Hypothalamus (tissue), 51 donors: ENCODE measurements around the gene TMPRSS7.

Experiments used
- DNase-seq, 51 donors: peaks; one replicate each; lab custom pipeline; 2025; lab: John Stamatoyannopoulos, UW

Gene TMPRSS7

DNA sequence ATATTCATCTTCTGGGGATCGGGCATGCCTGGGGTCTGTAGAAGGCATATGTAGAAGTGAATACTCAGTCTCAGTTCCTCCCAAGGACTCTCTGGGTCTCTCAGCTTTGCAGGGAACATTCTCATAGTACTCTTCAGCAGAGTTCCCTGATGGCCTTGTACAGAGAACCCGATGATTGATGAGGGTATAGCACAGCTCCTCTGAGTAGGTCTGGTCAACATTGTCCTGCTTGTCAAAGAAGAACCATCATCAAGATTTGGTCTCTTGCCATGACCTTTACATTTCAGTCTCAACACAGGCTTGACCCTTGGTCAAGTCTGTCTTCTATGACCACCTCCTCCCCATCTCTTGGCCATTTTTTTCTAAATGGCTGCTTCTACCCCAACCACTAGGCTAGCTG lies 89.0 kb downstream of the TMPRSS7 start:
- DNase-seq: no peak

DNA sequence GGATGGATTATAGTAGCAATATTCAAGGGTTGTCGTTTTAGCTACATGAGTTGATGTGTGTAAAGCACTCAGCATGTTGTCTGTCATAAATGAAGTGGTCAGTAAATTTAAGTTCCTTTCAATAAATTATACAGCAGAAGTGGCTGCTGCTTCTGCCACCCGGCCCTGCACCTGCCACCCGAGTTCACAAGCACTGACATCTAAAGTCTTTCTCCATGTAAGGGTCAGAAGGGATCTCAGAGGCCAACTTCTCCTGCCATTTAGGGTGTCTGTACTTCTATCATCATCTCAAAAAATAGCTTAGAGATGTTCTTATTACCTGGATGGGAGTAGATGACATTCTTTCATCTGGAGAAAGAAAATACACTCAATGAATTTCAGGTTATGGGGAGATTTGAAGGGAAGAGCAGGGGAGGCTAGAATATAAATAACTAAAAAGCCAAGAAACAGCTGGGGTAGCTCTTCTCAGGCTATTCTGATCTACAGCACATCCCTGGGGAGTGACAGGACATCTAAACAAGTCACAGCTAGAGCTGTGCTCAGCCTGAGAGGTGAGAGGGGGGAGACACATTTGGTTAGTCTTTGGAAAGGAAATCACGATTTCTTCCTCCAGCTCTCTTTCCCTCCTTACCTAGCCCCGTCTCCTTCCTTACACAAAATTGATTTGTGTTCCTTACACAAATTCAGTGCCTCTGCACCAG lies 90.5 kb downstream of the TMPRSS7 start:
- no peak for DNase-seq

DNA sequence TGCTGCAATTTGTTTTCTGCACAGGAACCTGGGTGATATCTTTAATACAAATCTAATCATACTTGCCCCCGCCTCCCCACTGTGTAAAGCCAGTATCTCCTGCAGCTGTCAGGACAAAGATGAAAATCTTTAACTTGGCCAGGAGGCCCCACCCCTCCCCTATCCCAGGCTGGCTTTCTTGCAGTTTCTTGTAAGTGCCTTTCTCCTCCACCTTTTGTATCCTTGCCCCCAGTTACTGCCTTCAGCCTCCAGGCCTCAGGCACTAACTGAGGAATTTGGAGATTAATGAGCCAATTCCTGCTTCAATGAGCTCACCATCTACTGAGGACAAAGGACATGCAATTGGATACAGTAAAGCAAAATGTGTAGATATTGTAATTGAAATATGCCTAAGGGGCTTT lies 92.0 kb downstream of the TMPRSS7 start:
- no peak for DNase-seq

DNA sequence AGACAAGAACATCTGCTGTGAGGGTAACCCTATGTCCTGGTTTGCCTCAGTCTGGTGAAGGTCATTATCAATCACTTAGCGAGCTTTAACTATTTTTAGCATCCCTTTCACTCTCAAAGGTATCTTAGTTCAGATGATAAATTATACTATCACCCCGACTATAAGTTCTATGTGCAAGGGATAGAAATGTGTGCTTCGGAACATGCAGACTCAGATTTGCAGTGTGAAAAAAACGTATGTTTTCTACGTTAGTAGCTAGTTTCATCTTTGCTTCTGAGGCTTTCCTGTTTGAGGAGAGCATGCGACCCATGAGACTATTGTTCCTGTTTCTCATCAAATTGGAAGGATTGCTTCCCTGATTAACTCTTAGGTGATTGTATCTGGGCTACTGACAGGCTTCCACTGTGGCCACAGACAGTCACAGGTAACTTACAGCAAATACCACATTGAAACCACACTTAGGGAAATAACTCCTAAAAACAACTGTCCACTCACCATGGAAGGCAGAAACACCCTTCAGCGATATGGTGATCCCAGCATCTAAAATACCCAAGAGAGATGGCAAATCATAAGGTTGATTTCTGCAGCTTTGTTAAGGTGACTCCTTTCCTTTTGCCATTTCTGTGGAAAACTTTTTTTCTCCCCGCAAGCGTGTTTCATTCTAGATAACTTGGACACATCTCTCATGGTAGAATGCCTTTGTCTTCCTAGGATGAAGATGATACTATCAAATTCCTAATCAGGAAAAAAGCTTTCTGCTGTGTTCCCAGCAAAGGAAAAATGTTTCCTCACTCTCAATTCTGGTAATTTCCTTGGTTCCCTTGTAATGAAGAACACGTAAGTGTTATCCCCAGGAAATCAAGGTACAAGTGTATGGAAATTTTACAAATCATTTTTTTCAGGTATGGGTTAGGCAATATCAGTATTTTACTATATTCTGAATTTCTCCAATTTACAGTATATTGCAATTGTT lies 93.3 kb downstream of the TMPRSS7 start:
- DNase-seq: no peak

DNA sequence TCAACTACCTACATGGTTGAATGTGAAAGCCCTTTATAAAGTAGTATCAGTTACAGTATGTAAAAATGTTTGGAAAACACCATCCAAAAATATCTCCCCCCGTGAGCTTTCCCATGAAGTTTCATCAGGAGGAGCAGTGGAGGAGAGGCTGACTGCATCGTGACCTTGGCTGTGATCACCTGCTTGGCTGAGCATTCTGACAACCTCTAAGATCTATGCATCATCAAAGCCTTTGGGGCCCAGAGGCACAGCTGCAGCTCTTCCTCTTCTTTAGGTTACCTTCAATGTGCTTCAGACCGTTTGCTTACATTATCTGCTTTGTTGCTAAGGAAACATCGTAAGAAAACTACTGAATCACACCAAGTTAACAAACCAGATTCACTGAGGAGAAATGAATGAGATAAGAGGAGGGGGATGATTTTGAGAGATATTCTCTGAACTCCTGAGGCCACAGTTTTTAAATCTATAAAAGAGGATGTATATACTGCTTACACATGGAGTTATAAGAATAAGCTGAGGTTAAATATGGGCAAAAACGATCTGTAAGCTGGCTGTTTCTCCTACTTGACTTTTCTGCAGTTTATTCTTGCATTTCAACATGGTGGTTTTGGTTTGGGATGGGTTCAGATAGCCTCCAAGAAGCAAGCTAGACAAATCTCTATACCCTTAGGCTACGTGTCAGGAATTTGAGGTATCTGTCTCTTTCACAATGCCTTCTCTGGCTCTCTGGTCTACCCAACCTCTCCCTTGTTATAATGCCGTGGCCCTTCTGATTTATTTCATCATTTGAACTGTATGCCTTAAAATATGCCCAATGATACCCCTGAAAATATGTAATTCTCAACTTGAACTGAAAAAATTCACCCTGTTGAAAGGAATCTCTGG lies 94.5 kb downstream of the TMPRSS7 start:
- DNase-seq: no peak

GRCh38 chr3:112129925-112130637 lies 95.5 kb downstream of the TMPRSS7 start:
- DNase-seq: no peak

- no peak for DNase-seq
These were observed 96.1 kb downstream of the TMPRSS7 start for GRCh38 chr3:112130638-112130993.
